ENCODE results near the gene HES4. TPM values are rescaled to one million over a fixed set of nuclear protein-coding genes. Genes with fewer than 3 reads are reported as not detected.
"Not testable (repeated sequence)": the region's sequence is repeated elsewhere in the genome, so short reads cannot be mapped to it uniquely, and the experiment has no call there.

Gene HES4
- total and polyA plus RNA-seq, 4 donors = 3.6 to 82.3 (median 39.4) TPM

GRCh38 chr1:991275-991674 is 8.6 kb downstream of the HES4 start:
- 89 to 93% methylated on average over 6 of the region's 6 CpGs for WGBS, 2 donors
- H3K36me3 ChIP-seq (ENCODE audit: control insufficient read depth in 1 of 2, insufficient read depth in 2 of 2, low read length in 1 of 2); intact Hi-C loops (cut with DNase I); H3K4me3 ChIP-seq (ENCODE audit: low read length in 2 of 2); DNase-seq; H3K4me1 ChIP-seq (ENCODE audit: control insufficient read depth in 1 of 2, insufficient read depth in 2 of 2, low read length in 2 of 2); ATAC-seq (ENCODE audit: low FRiP score); H3K9me3 ChIP-seq (ENCODE audit: control insufficient read depth, low read length); H3K27me3 ChIP-seq (ENCODE audit: control insufficient read depth in 1 of 2, insufficient read depth in 2 of 2, low read length in 1 of 2); H3K27ac ChIP-seq (ENCODE audit: low read depth in 1 of 2, low read length in 2 of 2): not testable (repeated sequence)

GRCh38 chr1:988061-988460 is 11.8 kb downstream of the HES4 start:
- not testable (repeated sequence) for DNase-seq; H3K27me3 ChIP-seq (ENCODE audit: control insufficient read depth in 1 of 2, insufficient read depth in 2 of 2, low read length in 1 of 2); H3K4me3 ChIP-seq (ENCODE audit: low read length in 2 of 2); H3K9me3 ChIP-seq (ENCODE audit: control insufficient read depth, low read length); H3K27ac ChIP-seq (ENCODE audit: low read depth in 1 of 2, low read length in 2 of 2); H3K36me3 ChIP-seq (ENCODE audit: control insufficient read depth in 1 of 2, insufficient read depth in 2 of 2, low read length in 1 of 2); ATAC-seq (ENCODE audit: low FRiP score); H3K4me1 ChIP-seq (ENCODE audit: control insufficient read depth in 1 of 2, insufficient read depth in 2 of 2, low read length in 2 of 2)
- WGBS, 2 donors = 89 to 95% methylated on average over 5 of the region's 5 CpGs
- intact Hi-C loops (cut with DNase I) = loop anchor here in 1 of 2 donors (10.0 kb wide), 1 partner anchor 307 kb away; no protein-coding TSS in a partner anchor

- Histone ChIP-seq H3K4me1 (ENCODE audit: control insufficient read depth in 1 of 2, insufficient read depth in 2 of 2, low read length in 2 of 2) (no peaks in the 10 kb centered on the region), H3K27ac (ENCODE audit: low read depth in 1 of 2, low read length in 2 of 2) (no peak overlapping the region), H3K9me3 (ENCODE audit: control insufficient read depth, low read length) (no peaks in the 10 kb centered on the region), H3K27me3 (ENCODE audit: control insufficient read depth in 1 of 2, insufficient read depth in 2 of 2, low read length in 1 of 2) (no peaks in the 10 kb centered on the region), H3K4me3 (ENCODE audit: low read length in 2 of 2) (no peak overlapping the region), H3K36me3 (ENCODE audit: control insufficient read depth in 1 of 2, insufficient read depth in 2 of 2, low read length in 1 of 2) (no peaks in the 10 kb centered on the region)
- ATAC-seq (ENCODE audit: low FRiP score) = no peak
- intact Hi-C loops (cut with DNase I) = loop anchor here in 1 of 2 donors (2.0 to 10.0 kb wide), 2 partner anchors 78 to 310 kb away; no protein-coding TSS in a partner anchor
- no peak for DNase-seq
- 80 to 82% methylated on average over 13 of the region's 13 CpGs for WGBS, 2 donors
Observed at GRCh38 chr1:985126-985525, 14.8 kb downstream of the HES4 start.

GRCh38 chr1:984476-984814 is 15.5 kb downstream of the HES4 start:
- Histone ChIP-seq H3K27me3 (ENCODE audit: control insufficient read depth in 1 of 2, insufficient read depth in 2 of 2, low read length in 1 of 2) (no peaks in the 10 kb centered on the region), H3K9me3 (ENCODE audit: control insufficient read depth, low read length) (no peaks in the 10 kb centered on the region), H3K4me1 (ENCODE audit: control insufficient read depth in 1 of 2, insufficient read depth in 2 of 2, low read length in 2 of 2) (no peaks in the 10 kb centered on the region), H3K4me3 (ENCODE audit: low read length in 2 of 2) (no peak overlapping the region), H3K36me3 (ENCODE audit: control insufficient read depth in 1 of 2, insufficient read depth in 2 of 2, low read length in 1 of 2) (no peaks in the 10 kb centered on the region), H3K27ac (ENCODE audit: low read depth in 1 of 2, low read length in 2 of 2) (no peak overlapping the region)
- intact Hi-C loops (cut with DNase I) = loop anchor here (2.0 to 10.0 kb wide), 3 partner anchors 78 to 310 kb away; no protein-coding TSS in a partner anchor
- no peak for ATAC-seq (ENCODE audit: low FRiP score)
- no peak for DNase-seq
- WGBS, 2 donors = 47 to 49% methylated on average over 12 of the region's 12 CpGs

- Histone ChIP-seq H3K27ac (ENCODE audit: low read depth in 1 of 2, low read length in 2 of 2) (no peak overlapping the region), H3K9me3 (ENCODE audit: control insufficient read depth, low read length) (no peaks in the 10 kb centered on the region), H3K27me3 (ENCODE audit: control insufficient read depth in 1 of 2, insufficient read depth in 2 of 2, low read length in 1 of 2) (no peaks in the 10 kb centered on the region), H3K4me3 (ENCODE audit: low read length in 2 of 2) (no peak overlapping the region), H3K36me3 (ENCODE audit: control insufficient read depth in 1 of 2, insufficient read depth in 2 of 2, low read length in 1 of 2) (no peaks in the 10 kb centered on the region), H3K4me1 (ENCODE audit: control insufficient read depth in 1 of 2, insufficient read depth in 2 of 2, low read length in 2 of 2) (no peaks in the 10 kb centered on the region)
- intact Hi-C loops (cut with DNase I) = loop anchor here (2.0 to 10.0 kb wide), 3 partner anchors 79 to 311 kb away; no protein-coding TSS in a partner anchor
- WGBS, 2 donors = 24 to 25% methylated on average over 26 to 29 of the region's 29 CpGs
- ATAC-seq (ENCODE audit: low FRiP score) = peak; percentile 80
- peak in 1 of 2 donors; percentile 58 for DNase-seq
Observed at GRCh38 chr1:983798-984475, 16.0 kb downstream of the HES4 start.

GRCh38 chr1:982765-983436 is 17.0 kb downstream of the HES4 start:
- DNase-seq = no peak

GRCh38 chr1:981955-982558 is 17.8 kb downstream of the HES4 start, which contains the start of gene PERM1:
Gene PERM1 (minus strand): TSS chr1:982093. CDS start chr1:981029, 1,064 bp downstream.
- DNase-seq (peak in 1 of 2 donors; percentile 46), ATAC-seq (ENCODE audit: low FRiP score) (peak; percentile 53)
- H3K9me3 ChIP-seq (ENCODE audit: control insufficient read depth, low read length) = no peaks in the 10 kb centered on the region
- H3K36me3 ChIP-seq (ENCODE audit: control insufficient read depth in 1 of 2, insufficient read depth in 2 of 2, low read length in 1 of 2) = no peaks in the 10 kb centered on the region
- intact Hi-C loops (cut with DNase I) = loop anchor here (5.0 to 10.0 kb wide), 2 partner anchors 85 to 313 kb away; no protein-coding TSS in a partner anchor
- WGBS, 2 donors = 45 to 49% methylated on average over 28 of the region's 28 CpGs
- no peak within 1 kb of the TSS for H3K27ac ChIP-seq (ENCODE audit: low read depth in 1 of 2, low read length in 2 of 2)
- H3K4me3 ChIP-seq (ENCODE audit: low read length in 2 of 2) = no peak within 1 kb of the TSS
- no peaks in the 10 kb centered on the region for H3K27me3 ChIP-seq (ENCODE audit: control insufficient read depth in 1 of 2, insufficient read depth in 2 of 2, low read length in 1 of 2)
- H3K4me1 ChIP-seq (ENCODE audit: control insufficient read depth in 1 of 2, insufficient read depth in 2 of 2, low read length in 2 of 2) = no peaks in the 10 kb centered on the region

More at GRCh38 chr1:982765-983436, 17.0 kb downstream of the HES4 start:
- Histone ChIP-seq H3K9me3 (ENCODE audit: control insufficient read depth, low read length) (no peaks in the 10 kb centered on the region), H3K4me3 (ENCODE audit: low read length in 2 of 2) (no peak overlapping the region), H3K27ac (ENCODE audit: low read depth in 1 of 2, low read length in 2 of 2) (no peak overlapping the region), H3K27me3 (ENCODE audit: control insufficient read depth in 1 of 2, insufficient read depth in 2 of 2, low read length in 1 of 2) (no peaks in the 10 kb centered on the region), H3K4me1 (ENCODE audit: control insufficient read depth in 1 of 2, insufficient read depth in 2 of 2, low read length in 2 of 2) (no peaks in the 10 kb centered on the region), H3K36me3 (ENCODE audit: control insufficient read depth in 1 of 2, insufficient read depth in 2 of 2, low read length in 1 of 2) (no peaks in the 10 kb centered on the region)
- WGBS, 2 donors = 90 to 92% methylated on average over 43 of the region's 43 CpGs
- intact Hi-C loops (cut with DNase I) = loop anchor here (5.0 to 10.0 kb wide), 2 partner anchors 84 to 312 kb away; no protein-coding TSS in a partner anchor
- no peak for ATAC-seq (ENCODE audit: low FRiP score)

- Histone ChIP-seq H3K27ac (ENCODE audit: low read depth in 1 of 2, low read length in 2 of 2) (no peak overlapping the region), H3K4me1 (ENCODE audit: control insufficient read depth in 1 of 2, insufficient read depth in 2 of 2, low read length in 2 of 2) (no peaks in the 10 kb centered on the region), H3K36me3 (ENCODE audit: control insufficient read depth in 1 of 2, insufficient read depth in 2 of 2, low read length in 1 of 2) (no peaks in the 10 kb centered on the region), H3K9me3 (ENCODE audit: control insufficient read depth, low read length) (no peaks in the 10 kb centered on the region), H3K4me3 (ENCODE audit: low read length in 2 of 2) (no peak overlapping the region), H3K27me3 (ENCODE audit: control insufficient read depth in 1 of 2, insufficient read depth in 2 of 2, low read length in 1 of 2) (no peaks in the 10 kb centered on the region)
- intact Hi-C loops (cut with DNase I) = loop anchor here (5.0 to 10.0 kb wide), 2 partner anchors 86 to 313 kb away; no protein-coding TSS in a partner anchor
- 86 to 89% methylated on average over 20 to 21 of the region's 21 CpGs for WGBS, 2 donors
- DNase-seq = peak in 1 of 2 donors; percentile 42
- peak; percentile 20 for ATAC-seq (ENCODE audit: low FRiP score)
Observed at GRCh38 chr1:981491-981954, 18.4 kb downstream of the HES4 start.

Data from aorta (tissue), 5 donors.